DND-41 (cell line): ENCODE measurements around the gene BIRC2.

ENCODE experiments used
- ATAC-seq: fragments of 200-7000 bp; cut with Tn5 transposase; 3 replicates; pipeline ENCODE4 v1.9.1; 2021; ENCODE audit warnings: low read depth; ENCODE audit not compliant: insufficient read depth
- DNase-seq: peaks from one replicate; pipeline ENCODE4 v3.0.0-alpha.2; 2020
- H2AFZ ChIP-seq: 2 replicates; pipeline ENCODE4 v1.6.0; 2012; ENCODE audit warnings: low read depth, low read length
- H3K27ac ChIP-seq: 2 replicates; pipeline ENCODE4 v1.5.1; 2012; ENCODE audit warnings: low read length, inconsistent platforms
- H3K27me3 ChIP-seq: fragments of 200-600 bp; sonication (generic); 2 replicates; pipeline ENCODE4 v1.6.0; 2012; ENCODE audit warnings: low read length, mild to moderate bottlenecking, inconsistent platforms; ENCODE audit not compliant: insufficient read depth, poor library complexity
- H3K36me3 ChIP-seq: 2 replicates; pipeline ENCODE4 v1.5.1; 2012; ENCODE audit warnings: low read length, inconsistent platforms; ENCODE audit not compliant: insufficient read depth
- H3K4me1 ChIP-seq: 2 replicates; pipeline ENCODE4 v1.5.1; 2012; ENCODE audit warnings: mild to moderate bottlenecking, low read length; ENCODE audit not compliant: insufficient read depth
- H3K4me2 ChIP-seq: 2 replicates; pipeline ENCODE4 v1.6.0; 2012; ENCODE audit warnings: mild to moderate bottlenecking, moderate library complexity, low read length, inconsistent platforms; ENCODE audit not compliant: insufficient read depth
- H3K4me3 ChIP-seq, 2 experiments: fragments of 200-600 bp in 1 of 2; shearing (Covaris generic) in 1 of 2; 2 replicates each; pipeline ENCODE4 v1.5.1; 2012 to 2016; ENCODE audit warnings: inconsistent platforms in 2 of 2, low read length in 2 of 2, mild to moderate bottlenecking in 2 of 2, low read depth in 1 of 2, moderate library complexity in 1 of 2
- H3K79me2 ChIP-seq: 2 replicates; pipeline ENCODE4 v1.6.0; 2012; ENCODE audit warnings: low read length, inconsistent platforms; ENCODE audit not compliant: insufficient read depth
- H3K9ac ChIP-seq: 2 replicates; pipeline ENCODE4 v1.6.0; 2012; ENCODE audit warnings: low read depth, mild to moderate bottlenecking, inconsistent platforms, low read length, moderate library complexity
- H3K9me3 ChIP-seq: 2 replicates; pipeline ENCODE4 v1.5.1; 2012; ENCODE audit warnings: low read length, moderate library complexity, mild to moderate bottlenecking, inconsistent platforms; ENCODE audit not compliant: insufficient read depth, severe bottlenecking
- H4K20me1 ChIP-seq: 2 replicates; pipeline ENCODE4 v1.6.0; 2012; ENCODE audit warnings: low read length; ENCODE audit not compliant: insufficient read depth
- EZH2 ChIP-seq: IDR thresholded peaks from 3 replicates; pipeline ENCODE4 v1.6.1; 2012; ENCODE audit warnings: borderline replicate concordance, low read depth, mild to moderate bottlenecking, moderate library complexity, low read length, inconsistent platforms; ENCODE audit not compliant: severe bottlenecking
- TF ChIP-seq, protein P1 (sequence below): IDR thresholded peaks from 2 replicates; pipeline ENCODE4 v1.5.1; 2012; ENCODE audit warnings: borderline replicate concordance, low read length, moderate library complexity, mild to moderate bottlenecking; ENCODE audit not compliant: poor library complexity, severe bottlenecking; ENCODE audit errors: extremely low read depth

BIRC2 gene

DNA sequence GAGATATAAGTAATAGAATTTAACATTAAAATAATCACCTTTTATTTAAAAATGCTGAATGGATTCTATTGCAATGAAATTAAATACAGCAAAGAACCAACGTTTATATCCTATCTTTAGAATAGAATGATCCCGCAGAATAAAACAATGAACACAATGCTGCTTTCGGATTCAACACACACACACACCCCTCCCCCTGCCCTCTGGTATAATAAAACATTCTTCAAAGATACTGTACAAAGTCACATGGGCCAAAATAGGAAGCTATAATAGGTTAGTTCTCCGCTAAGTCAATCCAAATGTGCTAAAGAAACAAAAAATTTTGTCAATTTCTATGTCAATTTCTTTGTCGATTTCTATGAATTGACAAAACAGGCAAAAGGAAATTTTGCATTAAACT lies 58.5 kb downstream of the BIRC2 start:
- H3K4me2 ChIP-seq: no peak overlapping the region
- no peak for TF ChIP-seq EZH2
- TF ChIP-seq, protein P1, sequence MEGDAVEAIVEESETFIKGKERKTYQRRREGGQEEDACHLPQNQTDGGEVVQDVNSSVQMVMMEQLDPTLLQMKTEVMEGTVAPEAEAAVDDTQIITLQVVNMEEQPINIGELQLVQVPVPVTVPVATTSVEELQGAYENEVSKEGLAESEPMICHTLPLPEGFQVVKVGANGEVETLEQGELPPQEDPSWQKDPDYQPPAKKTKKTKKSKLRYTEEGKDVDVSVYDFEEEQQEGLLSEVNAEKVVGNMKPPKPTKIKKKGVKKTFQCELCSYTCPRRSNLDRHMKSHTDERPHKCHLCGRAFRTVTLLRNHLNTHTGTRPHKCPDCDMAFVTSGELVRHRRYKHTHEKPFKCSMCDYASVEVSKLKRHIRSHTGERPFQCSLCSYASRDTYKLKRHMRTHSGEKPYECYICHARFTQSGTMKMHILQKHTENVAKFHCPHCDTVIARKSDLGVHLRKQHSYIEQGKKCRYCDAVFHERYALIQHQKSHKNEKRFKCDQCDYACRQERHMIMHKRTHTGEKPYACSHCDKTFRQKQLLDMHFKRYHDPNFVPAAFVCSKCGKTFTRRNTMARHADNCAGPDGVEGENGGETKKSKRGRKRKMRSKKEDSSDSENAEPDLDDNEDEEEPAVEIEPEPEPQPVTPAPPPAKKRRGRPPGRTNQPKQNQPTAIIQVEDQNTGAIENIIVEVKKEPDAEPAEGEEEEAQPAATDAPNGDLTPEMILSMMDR: no peak
- peaks cover 38% of the 10 kb centered on the region for H3K36me3 ChIP-seq
- H3K9me3 ChIP-seq: no peaks in the 10 kb centered on the region
- H4K20me1 ChIP-seq: peaks cover 38% of the 10 kb centered on the region
- no peak overlapping the region for H3K9ac ChIP-seq
- peaks cover 60% of the 10 kb centered on the region for H3K79me2 ChIP-seq
- no peaks in the 10 kb centered on the region for H3K4me1 ChIP-seq
- ATAC-seq: no peak
- no peak for DNase-seq
- no peaks in the 10 kb centered on the region for H3K27me3 ChIP-seq
- H3K4me3 ChIP-seq: no peak overlapping the region
- H2AFZ ChIP-seq: no peak overlapping the region
- H3K27ac ChIP-seq: no peak overlapping the region

DNA sequence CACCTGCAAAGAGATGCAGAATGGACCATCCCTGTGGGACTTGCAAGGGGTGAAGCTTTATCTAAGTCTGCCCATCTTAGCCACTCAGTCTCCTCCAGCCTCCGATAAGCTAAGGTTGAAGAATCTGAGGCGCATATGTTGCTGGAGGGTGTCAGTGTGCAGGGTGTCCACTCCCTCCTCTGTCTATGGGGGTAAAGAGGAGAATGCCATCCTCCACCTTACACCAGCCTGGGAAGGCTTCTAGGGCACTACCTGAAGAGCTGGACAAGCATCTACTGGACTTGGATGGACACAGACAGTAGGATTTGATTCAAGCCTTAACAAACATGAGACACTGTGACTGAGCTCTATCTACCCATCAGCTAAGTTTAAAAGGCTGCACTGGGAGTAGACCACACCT lies 59.1 kb downstream of the BIRC2 start:
- Histone ChIP-seq H3K4me3 (no peak overlapping the region), H2AFZ (no peak overlapping the region), H3K27ac (no peak overlapping the region), H3K79me2 (peaks cover 65% of the 10 kb centered on the region), H3K9ac (no peak overlapping the region), H3K36me3 (peaks cover 34% of the 10 kb centered on the region), H3K4me1 (no peaks in the 10 kb centered on the region), H3K27me3 (no peaks in the 10 kb centered on the region), H3K9me3 (no peaks in the 10 kb centered on the region), H4K20me1 (peaks cover 43% of the 10 kb centered on the region), H3K4me2 (no peak overlapping the region)
- no peak for TF ChIP-seq EZH2
- TF ChIP-seq, protein P1: no peak
- no peak for DNase-seq
- no peak for ATAC-seq

DNA sequence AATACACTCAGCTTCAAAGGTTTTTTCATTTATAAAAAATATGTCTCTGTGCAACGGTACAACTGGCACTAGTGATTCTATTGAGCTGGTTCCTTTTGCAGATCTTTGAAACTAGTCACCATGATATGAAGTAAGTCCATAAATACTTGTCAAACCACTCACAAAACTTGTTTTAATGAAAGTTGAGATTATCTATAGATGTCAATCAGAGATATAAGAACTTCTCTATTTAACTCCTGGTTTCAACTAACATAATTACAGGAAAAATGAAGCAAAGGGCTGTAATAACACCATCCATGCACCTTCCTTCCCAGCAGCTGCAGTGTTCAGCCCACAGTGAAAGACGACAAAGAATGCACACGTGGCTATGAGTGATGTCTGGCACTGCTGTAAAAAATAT lies 60.9 kb downstream of the BIRC2 start:
- Histone ChIP-seq H3K36me3 (peaks cover 18% of the 10 kb centered on the region), H3K9ac (no peak overlapping the region), H3K9me3 (no peaks in the 10 kb centered on the region), H2AFZ (no peak overlapping the region), H3K27me3 (no peaks in the 10 kb centered on the region), H3K4me1 (no peaks in the 10 kb centered on the region), H3K79me2 (peaks cover 82% of the 10 kb centered on the region), H3K27ac (no peak overlapping the region), H4K20me1 (peaks cover 51% of the 10 kb centered on the region), H3K4me2 (no peak overlapping the region), H3K4me3 (no peak overlapping the region)
- no peak for ATAC-seq
- TF ChIP-seq EZH2: no peak
- TF ChIP-seq, protein P1: no peak
- DNase-seq: no peak

DNA sequence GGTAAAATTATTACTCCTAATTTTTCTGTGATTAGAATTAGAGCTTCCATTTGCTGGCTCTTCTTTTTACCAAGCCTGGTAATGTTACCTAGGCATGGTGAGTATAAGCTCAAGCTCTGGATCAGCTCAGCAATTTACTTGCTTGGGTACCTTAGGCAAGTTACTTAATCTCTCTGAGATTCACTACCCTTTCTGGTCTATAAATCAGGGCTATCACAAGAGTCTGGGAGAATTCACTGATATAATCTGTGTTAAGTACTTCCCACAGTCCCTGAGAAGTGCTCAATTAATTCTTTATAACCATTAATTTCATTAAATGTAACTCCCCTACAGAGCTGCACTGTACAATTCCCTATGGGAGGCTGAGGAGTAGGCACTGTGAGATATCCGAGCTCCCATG lies 61.3 kb downstream of the BIRC2 start:
- Histone ChIP-seq H3K9ac (no peak overlapping the region), H3K27ac (no peak overlapping the region), H3K4me2 (no peak overlapping the region), H3K79me2 (peaks cover 87% of the 10 kb centered on the region), H3K4me3 (no peak overlapping the region), H3K36me3 (peaks cover 16% of the 10 kb centered on the region), H3K4me1 (no peaks in the 10 kb centered on the region), H3K9me3 (no peaks in the 10 kb centered on the region), H2AFZ (no peak overlapping the region), H4K20me1 (peaks cover 55% of the 10 kb centered on the region), H3K27me3 (no peaks in the 10 kb centered on the region)
- ATAC-seq (no peak), DNase-seq (no peak)
- TF ChIP-seq, protein P1: no peak
- no peak for TF ChIP-seq EZH2
